HG02981 (cell line): ENCODE results near the gene TRABD2A.
"Not testable (repeated sequence)": the region's sequence is repeated elsewhere in the genome, so short reads cannot be mapped to it uniquely, and the experiment has no call there.

Experiments used
- ATAC-seq: cut with Tn5 transposase; IDR thresholded peaks from one replicate; pipeline ENCODE4 v1.9.1; 2021; ENCODE audit warnings: mild to moderate bottlenecking, moderate library complexity; ENCODE audit not compliant: unreplicated experiment

TRABD2A gene, protein sequence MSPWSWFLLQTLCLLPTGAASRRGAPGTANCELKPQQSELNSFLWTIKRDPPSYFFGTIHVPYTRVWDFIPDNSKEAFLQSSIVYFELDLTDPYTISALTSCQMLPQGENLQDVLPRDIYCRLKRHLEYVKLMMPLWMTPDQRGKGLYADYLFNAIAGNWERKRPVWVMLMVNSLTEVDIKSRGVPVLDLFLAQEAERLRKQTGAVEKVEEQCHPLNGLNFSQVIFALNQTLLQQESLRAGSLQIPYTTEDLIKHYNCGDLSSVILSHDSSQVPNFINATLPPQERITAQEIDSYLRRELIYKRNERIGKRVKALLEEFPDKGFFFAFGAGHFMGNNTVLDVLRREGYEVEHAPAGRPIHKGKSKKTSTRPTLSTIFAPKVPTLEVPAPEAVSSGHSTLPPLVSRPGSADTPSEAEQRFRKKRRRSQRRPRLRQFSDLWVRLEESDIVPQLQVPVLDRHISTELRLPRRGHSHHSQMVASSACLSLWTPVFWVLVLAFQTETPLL

DNA sequence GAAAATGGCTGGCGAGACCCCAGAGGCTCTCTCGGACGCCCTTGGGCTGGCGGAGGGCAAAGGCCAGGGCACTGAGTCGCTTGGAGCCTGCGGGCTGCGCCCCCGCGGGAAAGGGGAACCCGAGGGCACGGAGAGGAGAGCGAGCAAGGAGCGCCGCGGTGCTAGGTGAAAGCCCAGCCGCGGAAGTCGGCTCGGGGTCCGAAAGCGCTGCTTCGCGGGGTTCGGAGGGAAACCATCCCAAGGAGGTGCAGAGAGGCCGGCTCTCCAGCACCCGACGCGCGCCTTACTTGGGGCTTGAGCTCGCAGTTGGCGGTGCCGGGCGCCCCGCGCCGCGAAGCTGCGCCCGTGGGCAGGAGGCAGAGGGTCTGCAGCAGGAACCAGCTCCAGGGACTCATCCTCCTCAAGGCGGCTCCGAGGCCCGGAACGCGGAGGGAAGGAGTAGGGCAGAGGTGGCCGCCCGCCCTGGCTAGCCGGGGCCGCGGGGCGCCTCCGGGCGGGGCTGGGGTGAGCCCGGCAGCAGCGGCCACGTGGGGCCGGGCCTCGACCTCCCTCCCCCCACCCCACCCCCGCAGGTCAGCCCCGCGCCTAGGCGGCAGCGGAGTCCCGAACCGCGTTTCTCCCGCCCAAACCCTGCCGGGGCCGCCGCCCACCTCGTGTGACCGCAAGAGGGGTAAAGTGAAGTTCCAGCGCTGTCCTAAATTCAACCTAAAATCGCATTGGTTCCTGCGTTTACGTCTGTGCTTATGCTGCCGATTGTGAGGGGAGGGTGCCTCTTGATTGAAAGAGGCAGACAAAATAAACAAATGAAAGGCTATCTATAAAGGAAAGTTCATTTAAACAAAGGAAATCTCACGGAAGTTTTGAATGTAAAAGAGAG is at the start of gene TRABD2A:
Gene TRABD2A, minus strand, starts transcription at position 440 of the 877 bp plus-strand sequence. Its CDS starts 45 bp downstream, at position 395.
- ATAC-seq: no peak

DNA sequence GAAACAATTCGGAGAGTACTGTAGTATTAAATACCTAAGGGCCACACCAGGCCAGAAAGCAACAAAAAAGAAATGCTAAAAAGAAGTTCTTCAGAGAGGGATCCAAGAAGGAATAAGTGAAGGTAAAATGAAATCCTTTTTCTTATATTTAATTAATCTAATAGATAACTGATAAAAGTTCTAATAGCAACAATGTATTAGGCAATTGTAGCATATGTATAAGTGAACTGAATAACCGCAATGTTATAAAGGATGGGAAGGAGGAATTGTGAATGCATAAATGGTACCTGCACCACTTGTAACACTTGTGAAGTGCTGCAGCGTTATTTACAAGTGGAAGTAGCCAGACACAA is 46.4 kb upstream of the TRABD2A start:
- ATAC-seq: no peak

DNA sequence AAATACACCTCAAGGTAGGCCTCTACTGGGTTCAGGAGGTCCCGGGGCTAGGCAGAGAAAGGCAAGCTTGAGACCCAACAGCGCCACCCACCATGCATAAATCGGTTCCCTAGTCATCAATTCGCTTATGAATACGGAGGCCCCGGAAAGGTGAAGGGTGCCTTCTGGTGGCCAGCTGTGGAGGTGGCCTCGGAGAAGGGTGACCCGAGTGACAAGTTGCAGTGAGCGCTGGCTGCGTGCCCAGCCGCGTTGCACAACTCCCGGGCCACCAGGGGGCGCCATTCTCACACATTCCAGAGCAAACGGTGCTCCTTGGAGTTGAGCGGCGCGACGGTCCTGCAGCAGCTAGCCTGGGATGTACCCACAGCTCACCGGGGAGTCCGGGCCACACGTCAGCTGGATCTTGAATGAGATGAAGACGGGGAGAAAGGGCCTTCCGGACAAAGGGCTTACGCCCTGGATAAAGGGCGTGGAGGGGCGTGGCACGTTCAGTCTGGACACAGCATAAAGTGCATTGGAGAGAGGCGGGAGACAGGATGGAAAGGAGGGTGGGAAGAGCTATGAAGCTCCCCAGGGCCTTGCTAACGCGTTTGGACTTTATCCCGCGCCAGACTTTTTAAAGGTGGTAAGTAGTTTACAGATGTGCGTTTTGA is 45.0 kb upstream of the TRABD2A start:
- ATAC-seq: peak; percentile 82

DNA sequence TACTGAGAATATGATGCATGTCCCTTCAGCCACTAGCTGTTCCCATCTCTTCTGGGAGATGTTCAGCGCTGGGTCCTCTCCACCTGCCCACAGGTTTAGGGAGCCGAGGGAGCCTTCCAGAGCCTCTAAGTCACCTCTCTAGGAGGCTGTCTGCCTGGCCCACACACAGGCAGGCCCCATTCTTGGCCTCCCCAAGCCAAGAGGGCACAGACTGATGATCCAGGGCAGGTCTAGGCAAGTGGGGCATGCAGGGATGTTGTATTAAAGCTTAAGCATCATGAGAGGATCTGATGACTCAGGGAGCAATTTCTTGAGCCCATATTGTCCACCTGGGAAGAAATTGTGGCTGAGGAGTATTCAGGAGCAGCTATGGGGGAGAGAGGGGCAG is 44.4 kb upstream of the TRABD2A start:
- peak; percentile 2 for ATAC-seq

DNA sequence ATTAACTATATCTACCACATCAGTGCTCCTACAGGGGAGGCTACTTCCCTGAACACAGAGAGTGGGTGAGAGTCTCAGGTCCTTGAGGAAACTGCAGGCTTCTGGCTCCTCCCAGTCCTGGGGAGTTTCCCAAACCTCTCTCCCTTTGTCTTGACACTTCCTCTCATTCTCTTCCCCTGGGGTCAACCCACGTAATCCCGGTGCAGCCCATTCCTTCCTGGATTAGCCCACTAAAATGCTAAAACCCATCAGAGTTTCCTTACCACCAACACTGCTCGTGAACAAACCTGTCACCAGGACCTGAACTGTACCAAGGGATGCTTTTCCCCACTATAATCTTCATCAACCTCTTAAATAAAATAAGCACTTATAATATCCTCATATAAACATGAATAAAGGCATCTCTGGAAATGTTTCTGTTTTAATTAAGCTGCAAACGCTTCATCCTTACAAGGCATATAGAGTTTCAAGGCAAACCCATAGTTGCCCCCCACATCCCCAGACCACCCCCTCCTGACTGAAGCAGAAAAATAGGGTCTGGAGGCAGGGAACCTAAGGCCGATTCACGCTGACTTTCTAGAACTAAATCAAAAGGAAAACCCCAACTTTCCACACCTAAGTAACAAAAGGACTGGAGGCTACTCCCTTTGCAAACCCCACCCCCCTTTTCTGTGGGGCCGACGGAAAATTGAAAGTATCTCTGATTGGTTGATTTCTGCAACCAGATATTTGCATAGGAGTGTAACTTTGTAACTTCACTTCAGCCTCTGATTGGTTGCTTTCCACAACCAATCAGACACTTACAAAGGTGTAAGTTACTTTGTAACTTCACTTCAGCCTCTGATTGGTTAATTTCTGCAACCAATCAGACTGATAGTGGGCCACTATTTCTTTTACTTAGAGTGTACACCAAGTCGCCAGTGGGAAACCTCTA is 43.6 kb upstream of the TRABD2A start:
- no peak for ATAC-seq

DNA sequence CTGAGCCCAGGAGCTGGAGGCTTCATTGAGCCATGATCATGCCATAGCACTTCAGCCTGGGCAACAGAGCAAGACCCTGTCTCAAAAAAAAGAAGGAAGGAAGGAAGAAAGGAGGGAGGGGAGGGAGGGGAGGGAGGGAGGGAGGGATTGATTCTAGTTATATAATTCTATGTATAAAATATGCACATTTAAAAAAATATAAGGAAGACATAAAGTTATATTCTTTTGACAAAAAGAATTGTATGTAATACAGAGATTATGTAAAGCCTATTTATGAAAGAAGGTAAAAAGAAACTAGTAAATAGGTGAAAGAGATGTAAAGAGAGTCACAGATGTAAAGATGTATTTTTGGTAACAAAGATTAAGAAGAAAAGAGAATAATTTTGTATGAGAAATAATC is 42.1 kb upstream of the TRABD2A start:
- ATAC-seq: no peak

DNA sequence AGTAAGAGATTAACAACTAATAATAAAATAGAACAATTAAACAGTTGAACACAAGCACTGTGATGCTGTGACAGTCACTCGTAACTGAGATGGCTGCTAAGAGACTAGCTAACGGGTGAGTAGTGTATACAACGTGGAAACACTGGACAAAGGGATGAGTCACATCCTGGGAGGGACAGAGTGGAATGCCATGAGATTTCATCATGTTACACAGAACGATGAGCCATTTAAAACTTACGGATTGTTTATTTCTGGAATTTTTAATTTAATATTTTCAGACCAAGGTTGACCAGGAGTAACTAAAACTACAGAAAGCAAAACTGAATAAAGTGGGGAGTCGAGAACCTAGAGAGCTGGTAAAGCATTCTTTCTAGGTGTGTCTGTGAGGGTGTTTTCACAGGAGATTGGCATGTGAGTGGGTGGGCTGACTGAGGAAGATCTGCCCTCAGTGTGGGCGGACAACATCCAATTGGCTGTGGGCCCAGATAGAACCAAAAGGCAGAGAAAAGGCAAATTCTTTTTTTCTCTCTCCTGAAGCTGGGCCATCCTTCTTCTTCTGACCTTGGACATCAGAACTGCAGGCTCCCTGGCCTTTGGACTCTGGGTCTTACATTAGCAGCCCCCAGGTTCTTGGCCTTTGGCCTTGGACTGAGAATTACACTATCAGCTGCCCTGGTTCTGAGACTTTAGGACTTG is 39.1 kb upstream of the TRABD2A start:
- ATAC-seq: peak; percentile 39

DNA sequence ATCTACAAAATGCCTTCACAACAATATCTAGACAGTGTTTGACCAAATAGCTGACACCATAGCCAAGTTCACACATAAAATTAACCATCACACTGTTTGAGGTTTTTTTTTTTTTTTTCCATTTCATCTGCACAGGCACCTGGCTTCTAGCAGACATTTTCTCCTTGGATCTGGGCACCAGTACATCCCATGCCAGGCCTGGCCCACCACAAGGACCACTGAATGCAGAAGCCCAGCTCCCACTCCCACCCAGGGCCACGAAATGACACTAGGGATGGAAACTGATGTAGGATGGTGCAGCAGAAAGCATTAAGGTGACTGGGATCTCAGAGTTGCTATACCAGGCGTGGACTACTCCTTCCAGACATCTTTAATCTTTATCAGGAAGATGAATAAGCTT is 37.5 kb upstream of the TRABD2A start:
- no peak for ATAC-seq

DNA sequence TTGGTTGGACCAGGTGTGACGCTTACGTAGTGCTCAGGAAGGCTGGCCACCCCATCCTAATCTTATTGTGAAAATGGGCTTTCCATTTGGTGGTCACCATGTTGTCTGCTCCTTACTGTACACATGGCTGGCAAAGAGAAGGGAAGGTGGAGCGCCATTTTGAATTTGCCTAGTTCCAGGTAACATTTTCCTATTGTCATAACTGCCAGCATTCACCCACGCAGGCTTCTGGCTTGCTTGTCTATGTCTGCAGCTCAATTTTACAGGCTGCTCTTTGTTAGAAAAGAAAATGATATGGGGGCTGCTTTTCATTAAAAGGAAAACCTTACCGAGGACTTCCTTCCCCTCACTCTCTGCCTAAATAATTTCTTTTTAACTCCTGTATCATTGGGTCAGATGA is 36.9 kb upstream of the TRABD2A start:
- not testable (repeated sequence) for ATAC-seq

DNA sequence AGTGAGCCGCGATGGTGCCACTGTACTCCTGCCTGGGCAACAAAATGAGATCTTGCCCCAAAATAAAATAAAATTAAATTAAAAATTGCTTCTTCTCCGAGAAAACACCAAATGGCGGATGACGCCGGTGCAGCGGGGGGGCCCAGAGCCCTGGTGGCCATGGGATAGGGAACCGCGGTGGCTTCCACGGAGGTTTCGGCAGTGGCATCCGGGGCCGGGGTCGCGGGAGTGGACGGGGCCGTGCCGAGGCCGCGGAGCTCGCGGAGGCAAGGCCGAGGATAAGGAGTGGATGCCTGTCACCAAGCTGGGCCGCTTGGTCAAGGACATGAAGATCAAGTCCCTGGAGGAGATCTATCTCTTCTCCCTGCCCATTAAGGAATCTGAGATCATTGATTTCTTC is 34.8 kb upstream of the TRABD2A start:
- not testable (repeated sequence) for ATAC-seq

DNA sequence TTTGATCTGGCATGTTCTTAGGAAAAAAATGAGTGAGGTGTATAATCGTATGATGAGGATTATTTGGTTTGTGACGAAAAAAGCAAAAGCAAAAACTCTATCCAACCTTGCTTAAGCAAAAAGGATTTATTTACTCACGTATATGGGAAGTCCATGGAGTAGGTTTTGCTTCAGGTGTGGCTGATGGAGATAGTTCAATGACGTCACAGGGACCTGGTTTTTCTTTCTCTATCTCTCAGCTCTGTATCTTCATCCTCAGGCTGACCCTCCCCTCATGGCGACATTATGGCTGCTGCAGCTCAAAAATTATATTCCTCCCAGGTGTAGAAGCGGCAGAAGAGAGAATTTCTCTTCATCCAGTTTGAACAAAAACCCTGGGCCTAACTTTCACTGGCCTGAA is 33.5 kb upstream of the TRABD2A start:
- ATAC-seq: no peak

DNA sequence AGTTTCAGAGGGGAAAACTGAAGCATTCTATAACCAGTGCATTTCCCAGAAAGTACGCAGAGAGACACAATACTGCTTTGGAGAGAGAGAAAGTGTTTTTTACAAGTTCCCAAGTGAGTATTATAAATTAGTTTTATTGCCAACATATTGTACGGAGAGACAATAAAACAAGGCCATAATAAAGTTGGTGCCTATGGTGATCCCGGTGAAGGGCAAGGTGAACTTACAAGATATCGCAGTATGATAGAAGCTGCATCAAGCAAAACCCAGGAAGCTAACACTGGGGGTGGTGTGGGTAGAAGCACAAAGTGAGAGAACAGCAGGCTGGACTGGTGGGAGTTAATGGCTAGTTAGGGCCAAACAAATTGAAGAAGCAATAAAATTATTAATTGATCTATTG is 32.1 kb upstream of the TRABD2A start:
- no peak for ATAC-seq

DNA sequence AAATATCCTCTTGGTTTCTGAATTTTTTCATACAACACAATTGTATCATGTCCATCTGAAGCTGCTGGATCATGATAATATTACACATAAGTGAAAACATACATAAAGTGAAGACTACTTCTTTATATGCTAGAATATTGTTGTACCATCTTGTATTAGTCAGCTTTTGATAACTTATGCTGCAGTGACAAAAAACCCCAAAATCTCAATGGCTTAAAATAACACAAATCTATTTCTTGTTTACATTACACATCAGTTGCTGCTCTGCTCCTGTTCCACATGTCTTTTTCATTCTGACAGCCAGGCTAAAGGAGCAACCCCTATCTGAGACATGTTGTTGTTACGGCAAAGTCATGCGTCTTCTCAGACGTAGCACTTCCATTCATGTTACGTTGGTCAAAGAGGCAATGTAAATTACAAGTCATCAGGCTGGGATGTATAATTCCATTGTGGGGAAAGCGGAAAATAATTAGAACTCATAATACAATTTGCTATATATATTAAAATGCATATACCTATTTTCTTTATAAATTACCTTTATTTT is 30.3 kb upstream of the TRABD2A start:
- ATAC-seq: no peak

DNA sequence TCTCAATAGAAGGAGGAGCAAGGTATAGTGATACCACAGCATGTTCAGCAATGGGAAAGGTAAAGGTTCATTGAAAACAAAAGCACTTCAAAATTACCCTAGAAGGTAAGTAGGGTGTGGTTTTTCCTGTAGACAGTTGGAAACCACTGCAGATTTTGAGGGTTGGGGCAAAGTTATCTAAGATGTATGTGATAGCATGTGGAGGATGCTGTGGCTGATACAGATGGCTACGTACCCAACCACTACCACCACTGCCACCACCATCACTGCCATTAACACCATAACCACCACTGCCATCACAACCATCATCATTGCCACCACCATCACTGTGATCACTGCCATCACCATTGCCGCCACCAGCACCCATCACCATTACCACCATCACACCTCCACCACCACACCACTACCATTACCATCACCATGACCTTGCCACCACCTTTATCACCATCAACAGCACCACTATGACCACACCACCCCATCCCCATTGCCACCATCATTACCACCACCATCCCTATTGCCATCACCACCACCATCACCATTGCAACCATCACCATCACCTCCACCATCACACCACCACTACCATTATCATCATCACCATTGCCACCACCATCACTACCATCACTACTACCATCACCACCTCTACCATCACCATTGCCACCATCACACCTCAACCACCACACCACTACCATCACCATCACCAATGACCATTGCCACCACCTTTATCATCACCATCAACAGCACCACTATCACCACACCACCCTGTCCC is 28.2 kb upstream of the TRABD2A start:
- no peak for ATAC-seq

DNA sequence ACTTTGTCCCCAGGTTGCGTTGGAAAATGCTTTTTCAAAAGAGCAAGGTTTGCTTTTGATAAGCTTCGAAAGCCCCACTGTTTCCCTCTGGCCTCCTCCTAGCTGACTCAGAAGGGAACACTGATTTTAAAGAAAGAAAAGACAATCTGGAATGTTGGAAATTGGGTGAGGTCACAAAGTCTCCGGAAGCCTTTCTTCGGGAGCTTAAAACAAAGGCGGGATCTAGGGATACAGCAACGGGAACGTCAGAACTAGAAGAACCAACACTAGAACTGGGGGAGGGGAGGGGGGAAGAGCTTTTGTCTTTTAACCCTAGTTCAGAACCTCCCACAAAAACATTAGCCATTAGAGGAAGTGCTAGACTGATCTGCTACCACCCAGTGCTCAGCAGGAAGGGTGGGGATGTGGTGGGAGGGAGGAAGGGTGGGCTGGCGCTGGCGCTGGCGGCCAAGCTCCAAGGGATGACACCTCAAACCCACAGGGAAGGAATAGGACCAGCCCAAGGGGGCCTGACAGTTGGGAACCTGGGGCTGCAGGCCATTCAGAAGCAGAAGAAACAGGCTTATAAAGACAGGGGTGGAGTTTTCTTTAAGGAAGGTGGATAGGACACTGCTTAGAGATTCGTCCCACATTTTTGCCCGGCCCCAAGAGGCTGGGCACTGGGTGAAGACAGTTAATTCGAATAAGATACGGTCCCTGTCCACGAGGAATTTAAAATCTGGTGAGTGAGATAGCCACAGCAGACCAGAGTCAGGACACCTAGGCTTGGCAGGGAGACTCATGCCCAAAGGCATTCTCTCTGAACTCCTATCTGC is 26.2 kb upstream of the TRABD2A start:
- ATAC-seq: peak; percentile 43

DNA sequence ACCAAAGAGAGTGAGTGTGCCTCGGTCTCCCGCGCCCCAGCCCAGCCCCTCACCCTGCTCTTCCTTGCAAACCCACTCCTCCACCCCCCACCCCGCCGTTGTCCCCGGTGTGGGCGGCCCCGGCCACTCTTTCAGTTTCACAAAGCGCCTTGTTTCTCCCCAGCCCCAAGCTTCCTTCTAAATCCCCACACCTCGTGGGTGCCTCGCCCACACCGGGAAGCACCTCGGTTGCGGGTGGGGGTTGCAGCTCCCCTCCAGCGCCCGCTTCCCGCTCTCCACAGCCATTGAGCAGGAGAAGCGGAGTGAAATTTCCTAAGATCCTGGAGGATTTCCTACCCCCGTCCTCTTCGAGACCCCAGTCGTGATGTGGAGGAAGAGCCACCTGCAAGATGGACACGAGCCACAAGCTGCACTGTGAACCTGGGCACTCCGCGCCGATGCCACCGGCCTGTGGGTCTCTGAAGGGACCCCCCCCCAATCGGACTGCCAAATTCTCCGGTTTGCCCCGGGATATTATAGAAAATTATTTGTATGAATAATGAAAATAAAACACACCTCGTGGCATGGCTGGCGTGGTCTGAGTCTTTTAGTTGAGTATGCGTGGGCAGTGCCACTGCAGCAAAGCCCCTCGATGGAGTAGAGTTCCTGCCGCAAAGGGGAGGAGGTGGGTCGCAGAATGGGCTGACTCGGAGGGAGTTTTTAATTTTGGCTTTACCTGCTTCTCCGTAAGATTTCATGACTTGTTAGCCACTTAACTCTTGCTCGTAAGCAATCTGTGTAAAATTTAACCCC is 25.4 kb upstream of the TRABD2A start:
- peak; percentile 20 for ATAC-seq
